NCI-H2227 (cell line): ENCODE data around the gene SOX13.
A peak's percentile ranks its signal among the peaks of the same experiment; 100 is the strongest.

Source experiments
- DNase-seq: peaks from one replicate; lab custom pipeline; 2025; ENCODE audit not compliant: unreplicated experiment; lab: John Stamatoyannopoulos, UW

SOX13 gene

DNA sequence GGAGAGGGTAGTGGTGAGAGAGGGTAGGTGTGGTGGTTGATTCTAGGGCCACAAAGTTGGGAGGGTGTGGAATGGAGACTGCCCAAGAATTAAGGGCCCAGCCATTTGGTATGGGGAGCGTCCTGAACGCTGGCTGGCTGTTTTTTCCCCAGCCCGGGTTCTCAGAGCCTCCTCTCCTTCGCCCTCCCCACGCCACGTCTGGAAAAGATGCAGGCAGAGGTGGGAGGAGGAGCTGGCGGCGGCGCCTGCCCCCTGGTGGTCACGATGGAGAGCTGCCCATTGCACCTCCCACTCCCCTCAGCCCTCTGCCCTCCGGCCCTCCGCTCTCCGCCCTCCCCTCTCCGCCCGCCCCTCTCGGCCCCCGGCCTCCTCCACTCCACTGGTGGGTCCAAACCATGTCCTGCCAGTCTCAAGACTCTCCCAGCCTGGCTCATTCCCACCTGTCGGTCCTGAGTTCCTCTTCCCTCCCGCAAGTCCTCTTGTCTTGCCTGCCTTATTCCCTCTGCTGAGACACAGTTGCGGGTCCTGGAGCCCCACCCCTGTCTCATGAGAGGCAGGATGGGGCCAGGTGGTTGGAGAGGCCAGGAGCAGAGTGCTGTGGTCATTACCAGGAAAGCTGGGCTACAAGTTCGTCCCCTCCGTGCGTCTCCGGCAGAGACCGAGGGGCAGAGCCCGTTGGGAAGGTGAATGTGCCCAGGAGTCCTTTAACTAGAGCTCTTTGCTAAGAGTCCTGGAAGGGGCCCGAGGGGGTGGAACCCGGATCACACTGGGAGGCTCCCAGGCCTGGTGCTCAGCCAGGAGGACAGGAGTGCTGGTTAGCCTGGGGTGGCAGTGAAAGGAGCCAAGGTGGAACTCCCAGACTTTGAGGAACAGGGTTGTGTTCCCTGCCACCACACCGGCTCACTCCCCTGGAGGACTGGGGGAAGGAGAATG lies 56.3 kb downstream of the SOX13 start:
- DNase-seq, result peak; percentile 83

DNA sequence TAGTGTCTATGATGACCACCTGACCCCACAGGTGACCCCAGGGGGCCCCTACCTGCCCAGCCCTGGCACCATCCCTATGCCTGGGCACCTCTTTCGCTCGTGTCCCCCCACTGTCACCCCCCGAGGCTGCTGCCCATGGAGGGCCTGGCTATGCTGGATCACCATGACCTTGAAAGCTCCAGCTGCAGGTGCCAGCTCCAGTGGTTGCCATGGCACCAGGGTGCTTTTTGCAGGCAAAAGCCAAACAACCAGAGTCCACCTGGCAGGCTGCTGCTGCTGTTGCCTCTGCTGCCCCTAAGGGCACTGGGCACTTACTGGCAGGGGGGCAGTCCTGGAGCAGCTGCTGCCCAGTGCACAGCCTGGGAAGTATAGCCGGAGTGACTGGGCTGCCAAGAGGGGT lies 57.3 kb downstream of the SOX13 start:
- peak; percentile 34 for DNase-seq

DNA sequence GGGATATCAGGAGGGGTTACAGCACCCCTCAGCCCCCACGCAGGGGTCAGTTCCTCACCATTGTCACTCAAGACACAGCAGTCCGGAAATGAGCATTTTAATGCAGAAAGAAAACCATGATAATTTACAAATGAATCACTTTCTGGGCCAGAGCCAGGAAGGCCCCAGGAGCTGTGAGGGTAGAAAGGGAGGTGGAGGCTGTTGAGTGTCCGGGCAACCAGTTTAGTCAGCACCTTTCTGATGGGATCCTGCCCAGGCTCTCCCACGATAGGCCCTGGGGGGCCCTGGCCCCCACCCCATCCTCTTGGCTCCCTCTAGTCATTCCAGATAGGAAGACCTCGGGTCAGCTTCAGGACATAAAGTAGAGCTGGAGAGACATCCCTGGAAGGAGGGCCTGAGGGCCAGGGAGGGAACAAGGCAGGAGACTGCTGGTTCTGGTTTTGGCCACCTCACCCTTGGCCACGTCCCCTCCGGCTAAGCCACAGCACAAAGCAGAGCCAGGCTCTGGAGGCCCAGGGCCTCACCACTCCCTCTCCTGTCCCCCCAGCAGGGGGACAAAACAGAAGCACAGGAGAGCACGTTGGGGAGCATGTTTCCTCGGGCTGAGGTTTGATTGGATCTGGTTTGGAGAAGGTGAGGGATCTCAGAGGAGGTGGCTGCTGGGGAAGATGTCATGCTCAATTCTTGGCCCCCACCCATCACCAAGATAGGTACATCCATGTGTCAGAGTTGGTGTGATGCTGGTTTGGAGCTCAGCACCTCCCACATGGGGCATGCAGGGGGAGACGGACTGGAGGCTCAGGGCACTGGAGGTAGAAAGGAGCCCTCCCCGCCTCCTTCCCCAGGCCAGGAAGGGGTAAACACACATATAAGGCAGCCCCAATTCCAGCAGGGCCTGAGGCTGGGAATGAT lies 58.3 kb downstream of the SOX13 start:
- no peak for DNase-seq

DNA sequence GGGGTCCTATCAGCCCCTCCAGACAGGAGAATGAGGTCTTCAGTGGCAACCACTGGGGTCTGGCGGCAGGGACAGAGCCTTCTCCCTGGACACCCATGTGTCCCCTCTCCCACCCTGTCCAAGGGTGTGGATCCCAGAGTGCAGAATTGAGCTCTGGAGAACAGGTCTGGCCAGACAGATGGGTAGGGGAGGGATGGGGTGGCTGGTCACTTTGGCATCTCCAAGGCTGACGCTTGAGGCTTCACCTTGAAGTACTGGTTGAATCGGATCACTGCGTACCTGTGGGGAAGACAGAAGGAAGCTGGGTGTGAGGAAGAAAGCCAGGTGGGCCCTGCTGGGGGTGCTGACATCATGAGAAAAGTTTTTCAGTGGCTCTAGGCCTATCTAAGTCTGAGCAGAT lies 59.1 kb downstream of the SOX13 start:
- DNase-seq, result no peak

DNA sequence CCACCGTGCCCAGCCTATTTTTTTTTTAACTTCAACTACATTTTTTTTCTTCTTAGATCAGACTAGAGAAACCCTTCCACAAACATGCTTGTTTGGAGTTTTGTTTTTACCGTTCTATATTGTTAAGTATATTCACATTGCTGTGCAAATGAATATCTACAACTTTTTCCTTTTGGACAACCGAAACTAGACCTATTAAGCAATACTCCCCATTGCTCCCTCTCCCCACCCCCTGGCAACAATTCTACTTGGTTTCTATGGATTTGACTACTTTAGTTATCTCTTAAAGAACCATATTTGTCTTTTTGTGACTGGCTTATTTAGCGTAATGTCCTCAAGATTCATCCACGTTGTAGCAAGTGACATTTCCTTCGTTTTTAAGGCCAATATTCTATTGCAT lies 59.8 kb downstream of the SOX13 start:
- no peak for DNase-seq

DNA sequence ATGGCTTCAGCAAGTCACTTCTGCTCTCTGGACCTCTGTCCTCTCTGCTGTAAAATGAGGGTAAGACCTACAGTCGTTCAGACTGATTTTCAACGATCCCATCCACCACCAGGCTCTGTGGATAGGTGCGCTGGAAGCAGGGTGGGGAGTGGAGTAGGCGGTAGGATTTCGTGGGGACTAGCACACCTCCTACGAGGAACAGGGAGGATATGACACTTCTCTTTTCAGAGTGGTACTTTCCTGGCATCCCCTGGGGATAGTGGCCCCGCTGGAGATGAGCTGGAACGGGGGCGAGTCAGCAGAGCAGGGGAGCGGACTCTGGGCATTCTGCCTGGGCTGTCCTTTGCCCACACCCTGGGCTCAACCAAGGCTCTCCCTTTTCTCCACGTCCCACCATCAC lies 61.2 kb downstream of the SOX13 start:
- no peak for DNase-seq

DNA sequence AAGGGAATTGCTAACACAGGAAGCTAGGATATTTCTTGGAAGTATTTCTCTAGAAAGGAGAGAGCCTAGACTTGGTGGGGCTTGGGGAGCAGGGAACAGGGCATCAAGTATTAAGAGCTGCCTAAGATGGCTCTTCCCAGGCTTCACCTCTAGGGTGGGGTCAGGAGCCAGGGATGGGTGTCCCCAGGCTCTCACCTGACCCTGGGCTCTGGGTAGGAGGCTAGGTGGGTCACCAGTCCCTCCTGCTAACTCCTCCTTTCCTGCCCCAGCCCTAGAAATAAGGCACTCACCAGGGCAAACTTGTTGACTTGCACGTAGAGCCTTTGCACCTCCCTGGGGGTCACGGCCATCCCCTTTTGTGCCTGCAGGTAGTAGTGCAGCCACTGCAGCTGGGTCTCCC lies 63.9 kb downstream of the SOX13 start:
- no peak for DNase-seq

DNA sequence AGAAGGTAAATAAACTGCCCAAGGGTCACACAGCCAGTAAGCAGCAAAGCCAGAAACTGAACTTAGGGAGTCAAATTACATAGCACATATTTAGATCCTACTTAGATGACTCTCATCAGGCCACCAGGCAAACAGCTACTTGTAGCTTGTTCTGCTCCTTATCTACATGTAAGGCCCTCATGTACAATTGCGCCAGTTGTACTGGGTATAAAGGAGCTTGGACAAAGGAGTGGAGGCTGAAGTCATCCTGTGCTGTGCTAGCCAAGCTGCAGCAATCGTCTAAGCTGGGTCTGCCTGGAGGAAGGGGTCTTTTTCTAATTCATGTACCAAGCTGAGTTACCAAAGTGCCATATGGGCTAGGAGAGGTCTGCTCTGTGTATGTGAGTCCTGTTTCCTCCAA lies 66.2 kb downstream of the SOX13 start:
- no peak for DNase-seq

DNA sequence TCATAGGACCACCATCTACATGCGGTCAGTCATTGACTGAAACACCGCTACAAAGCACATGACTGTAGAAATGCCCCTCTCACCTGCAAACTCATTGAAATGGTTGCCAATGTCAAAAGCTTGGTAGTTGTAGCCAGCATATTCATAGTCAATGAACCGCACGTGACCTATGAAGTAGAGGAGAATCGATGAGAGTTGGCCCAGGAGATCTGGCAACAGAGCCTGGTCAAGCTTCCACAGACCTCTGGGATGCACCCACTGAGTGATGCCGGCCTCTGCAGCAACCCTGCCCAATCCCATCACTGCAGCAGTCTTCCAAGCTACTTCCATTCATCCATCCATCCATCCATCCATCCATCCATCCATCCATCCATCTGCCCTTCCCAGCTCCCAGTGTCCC lies 67.0 kb downstream of the SOX13 start:
- DNase-seq, result no peak

DNA sequence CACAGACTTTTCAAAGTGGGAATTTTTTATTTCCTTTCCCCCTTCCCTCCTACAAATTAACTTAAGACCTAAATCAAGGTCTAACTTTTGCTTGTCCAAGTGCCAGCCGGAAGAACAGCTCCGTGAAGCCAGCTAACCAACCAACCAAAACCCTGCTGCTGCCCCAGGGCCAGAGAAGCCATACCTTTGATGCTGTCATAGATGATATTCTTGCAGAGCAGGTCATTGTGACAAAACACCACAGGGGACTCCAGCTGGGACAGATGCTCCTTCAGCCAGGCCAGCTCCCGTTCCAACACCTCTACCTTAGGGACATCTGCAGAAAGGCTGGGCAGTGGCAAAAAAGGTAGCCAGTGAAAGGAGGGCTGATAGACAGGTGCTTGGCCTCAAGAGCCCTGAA lies 68.2 kb downstream of the SOX13 start:
- no peak for DNase-seq

DNA sequence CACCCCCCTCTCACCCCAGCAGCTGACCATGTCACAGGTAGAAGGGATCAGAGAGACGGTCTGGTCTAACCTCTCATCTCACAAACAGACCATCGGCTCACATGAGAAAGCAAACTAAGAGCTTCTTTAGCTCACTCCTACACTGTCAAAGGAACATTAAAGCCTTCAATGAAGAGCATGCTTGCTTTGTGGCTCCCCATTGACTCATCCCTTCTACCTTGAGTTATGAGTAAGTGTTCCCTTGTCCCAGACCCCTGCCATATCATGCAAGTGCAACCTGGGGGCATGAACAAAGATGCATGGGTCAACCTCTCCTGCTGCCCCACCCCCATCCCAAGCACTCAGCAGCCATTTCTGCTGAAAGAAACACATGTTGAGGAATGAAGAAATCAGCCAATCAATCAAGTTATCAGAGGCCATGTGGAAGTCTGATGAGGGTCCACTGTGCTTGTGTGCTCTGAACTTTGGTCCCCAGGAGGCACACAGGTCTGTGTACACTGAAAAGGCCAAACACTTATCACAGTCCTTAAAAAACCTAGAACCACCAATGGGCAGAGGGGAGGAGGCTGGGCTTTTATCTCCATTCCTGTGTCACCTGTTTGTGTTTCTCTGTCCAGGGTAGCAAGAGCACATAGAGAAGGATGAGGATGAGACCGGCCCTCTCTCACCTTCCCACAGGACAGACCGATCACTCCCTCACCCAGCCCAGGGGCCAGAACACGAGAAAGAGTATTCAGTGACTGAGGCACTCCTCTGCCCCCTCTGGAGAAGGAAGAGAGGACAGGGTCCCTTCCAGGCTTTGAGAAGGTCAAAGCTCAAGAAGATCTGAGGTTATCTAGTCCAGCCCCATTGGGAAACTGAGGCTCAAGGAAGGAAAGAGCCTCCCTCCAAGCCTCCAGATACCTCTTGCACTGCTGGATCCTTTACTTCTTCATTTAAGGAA lies 69.4 kb downstream of the SOX13 start:
- DNase-seq, result no peak

DNA sequence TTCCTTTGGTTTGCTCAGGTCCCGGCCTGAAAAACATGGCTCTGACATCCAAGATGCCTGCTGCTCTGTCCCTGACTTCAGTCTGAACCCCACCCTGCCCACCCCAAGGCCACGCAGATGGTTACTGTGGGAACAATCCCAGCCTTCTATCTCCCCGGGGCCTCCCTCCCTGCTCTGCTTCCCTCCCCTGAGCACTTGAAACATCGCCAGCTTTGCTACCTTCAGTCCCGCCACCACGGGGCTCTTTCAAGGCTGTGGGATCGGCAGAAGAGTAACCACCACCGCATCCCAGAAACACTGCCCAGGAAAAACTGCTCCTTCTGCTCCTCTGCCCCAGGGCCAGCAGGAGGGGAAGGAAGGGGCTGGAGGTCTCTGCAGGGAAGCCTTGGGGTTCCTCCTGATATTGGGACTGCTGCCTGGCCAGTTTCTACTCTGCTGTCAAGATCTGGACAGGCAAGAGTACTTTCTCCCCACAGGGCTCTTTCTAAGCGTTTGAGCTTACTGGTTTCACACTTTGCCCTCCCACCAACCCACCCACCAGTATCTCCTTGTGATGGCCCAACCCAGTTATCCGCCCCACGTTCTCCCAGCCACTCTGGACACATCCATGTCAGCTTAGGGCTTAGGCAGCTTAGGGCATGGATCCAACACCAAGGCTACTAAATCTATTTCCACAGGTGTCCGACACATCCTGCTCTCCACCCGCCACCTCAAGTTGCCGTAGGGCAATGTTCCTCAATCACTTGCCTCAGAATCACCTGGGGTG lies 70.5 kb downstream of the SOX13 start:
- DNase-seq, result no peak

DNA sequence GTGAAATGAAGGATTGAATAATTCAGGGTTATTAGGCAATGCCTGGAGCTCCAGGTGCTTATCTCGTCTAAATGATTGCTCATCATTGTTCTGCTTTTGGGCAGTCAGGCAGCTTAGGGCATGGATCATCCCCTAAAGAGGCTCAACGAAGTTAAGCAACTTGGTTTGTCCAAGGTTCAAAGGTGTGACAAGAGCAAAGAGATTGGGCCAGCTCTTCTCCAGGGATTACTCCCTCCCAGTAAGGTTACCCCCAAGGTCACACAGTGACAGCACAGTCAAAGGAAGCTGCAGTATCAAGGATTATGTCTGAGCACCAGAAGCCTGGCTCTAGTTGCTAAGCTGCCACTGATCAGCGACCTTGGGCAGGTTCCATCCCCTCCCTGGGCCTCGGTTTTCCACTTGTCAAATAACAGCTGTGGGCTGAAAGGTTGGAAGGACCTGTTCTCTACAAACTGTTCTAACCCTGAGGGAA lies 72.2 kb downstream of the SOX13 start:
- no peak for DNase-seq

DNA sequence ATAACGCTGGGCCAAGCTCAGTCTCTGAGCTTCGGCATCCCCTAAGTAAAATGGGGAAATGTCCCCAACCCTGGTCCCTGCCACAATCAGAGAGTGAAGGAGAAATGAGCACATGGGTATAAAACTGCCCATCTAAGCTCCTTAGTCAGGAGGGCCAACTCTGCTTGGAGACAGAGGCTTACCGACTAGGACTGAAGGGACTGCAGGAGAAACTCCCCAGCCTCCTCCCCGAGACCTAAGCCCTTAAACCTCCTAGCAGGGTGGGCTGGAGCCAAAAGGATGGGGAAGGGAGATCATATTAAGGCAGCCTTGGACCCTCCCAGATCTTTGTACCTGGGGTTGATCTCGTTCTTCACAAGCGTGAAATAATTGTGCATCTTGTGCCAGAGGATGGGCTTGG lies 73.4 kb downstream of the SOX13 start:
- DNase-seq, result no peak

DNA sequence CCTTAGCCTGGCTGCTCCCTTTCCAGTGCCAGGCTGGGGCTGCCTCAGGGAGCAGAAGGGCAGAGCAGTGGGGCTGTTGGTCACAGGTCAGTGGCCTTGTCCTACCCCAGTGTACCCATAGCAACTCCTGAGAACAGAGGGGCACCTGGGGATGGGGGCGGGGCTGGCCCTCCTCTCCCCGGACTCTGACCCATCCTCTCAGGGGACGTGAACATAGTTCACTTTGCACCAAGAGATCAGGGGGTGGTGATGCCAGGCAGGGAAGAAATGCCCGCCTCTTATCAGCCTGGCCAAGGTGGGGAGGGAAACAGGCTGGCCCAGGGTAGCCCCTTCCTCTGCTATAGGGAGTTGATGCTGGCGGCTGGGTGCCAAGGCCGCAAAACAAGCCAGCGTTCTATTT lies 74.0 kb downstream of the SOX13 start:
- DNase-seq, result no peak

DNA sequence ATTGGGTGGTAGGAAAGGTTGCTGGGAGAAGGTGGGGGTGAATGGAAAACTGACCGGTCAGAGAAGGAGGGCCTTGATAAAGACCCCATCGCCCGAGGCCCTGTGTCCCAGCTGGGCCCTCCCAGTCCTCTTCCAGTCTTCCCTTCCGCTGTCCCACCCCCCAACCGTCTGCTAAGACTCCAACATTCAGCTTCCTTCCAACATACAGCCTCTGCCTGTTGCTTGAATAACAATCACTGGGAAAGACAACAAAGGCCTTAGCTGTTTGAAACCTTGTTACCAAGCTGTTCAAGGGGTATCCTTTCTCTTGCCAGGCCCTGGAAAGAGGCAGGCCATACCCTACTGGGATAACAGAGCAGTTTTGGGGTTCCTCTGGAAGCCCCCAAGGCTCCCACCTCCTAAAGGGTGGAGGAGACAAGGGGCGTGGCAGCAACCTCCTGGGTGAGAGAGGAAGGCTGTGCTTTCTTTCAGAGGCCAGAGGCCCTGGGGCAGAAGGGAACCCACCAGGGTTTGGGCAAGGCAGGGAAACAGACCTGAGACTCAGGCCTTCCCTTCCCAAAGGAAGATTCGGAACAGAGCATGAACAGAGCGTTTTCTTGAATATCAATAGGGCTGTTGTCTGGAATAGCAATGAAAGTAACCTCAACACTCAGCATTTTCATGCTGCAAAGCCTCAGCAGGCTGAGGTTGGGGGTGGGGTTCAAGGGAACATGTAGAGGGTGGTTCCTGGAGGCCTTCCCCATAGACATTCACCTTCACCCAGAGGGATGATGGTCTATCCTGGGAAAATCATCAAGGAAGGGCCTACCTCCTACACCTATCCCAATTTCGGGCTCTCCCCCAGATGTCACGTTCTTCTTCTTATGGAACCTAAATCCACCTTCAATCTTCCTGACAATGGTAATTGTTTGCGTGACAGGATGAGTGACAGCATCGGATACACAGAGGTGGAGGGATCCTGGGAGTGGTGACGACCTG lies 74.8 kb downstream of the SOX13 start:
- no peak for DNase-seq

DNA sequence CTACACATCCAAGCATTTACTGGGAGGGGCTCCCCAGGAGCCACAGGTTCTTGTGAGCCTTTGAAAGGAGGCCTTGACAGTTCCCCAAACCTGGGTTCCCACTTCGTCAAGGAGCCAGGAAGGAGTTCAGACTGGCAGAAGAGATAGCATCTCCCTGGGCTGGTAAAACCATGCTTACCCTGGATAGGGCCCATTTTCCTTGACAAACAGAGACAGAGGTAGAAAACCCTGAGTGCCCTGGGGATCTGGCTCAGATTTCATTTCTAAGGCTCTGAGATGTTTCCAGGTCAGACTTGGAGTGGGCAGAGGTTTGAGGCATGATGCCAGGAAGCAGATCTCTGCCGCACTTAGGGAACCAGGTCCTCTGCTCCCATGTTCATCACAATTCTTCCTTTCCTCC lies 76.2 kb downstream of the SOX13 start:
- no peak for DNase-seq

DNA sequence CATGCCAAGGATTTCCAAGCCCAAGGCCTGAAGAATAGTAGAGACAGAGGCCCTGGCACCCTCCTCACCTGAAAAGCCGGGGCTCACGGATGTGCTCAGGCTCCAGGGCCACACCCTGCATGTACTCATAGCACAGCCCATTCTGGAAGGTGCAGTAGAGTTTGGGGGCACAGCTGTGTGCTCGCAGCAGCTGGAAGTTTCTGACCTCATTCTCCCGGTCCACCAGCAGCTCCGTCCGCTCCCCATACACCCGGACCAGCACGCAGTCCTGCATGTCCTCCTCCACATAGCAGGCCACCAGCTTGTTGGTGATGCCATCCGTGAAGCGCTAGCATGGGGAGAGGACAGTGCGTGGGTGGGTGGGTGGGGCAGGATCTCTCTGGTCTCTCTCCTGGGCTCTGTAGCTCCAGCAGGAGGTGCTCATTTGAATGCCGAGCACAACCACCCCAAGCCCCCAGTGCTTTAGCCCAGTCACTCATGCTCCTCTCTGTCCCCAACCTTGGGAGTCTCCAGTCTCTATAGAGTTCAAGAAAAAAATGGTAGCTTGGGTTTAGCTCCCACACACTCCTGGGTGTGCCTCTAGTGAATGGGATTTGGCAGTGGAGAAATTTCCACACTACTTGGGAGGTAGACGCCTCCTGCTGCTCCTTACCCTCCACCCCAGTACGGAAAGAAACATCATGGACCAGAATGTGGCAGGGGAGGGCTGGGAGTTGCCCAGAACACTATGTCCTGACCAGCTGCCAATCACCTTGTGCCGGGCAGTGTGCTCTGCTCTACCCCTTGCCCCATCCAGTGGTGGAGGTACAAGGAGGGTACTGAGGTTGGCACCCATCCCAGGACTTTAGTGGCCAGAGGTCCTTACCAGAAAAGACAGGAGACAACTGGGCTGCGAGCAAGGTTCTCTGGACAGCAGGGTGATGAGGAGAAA lies 77.0 kb downstream of the SOX13 start:
- no peak for DNase-seq
